22Rv1 (cell line): ENCODE measurements around the gene UBE2K.

Source experiments
- CTCF ChIP-seq: fragments of 450-650 bp; IDR thresholded peaks from 2 replicates; pipeline ENCODE4 v1.5.1; 2017; ENCODE audit warnings: mild to moderate bottlenecking
- ZFX ChIP-seq: fragments of 450-650 bp; IDR thresholded peaks from 2 replicates; pipeline ENCODE4 v1.6.1; 2017; ENCODE audit warnings: antibody characterized with exemption, borderline replicate concordance

GRCh38 chr4:39823191-39823590 lies 125.3 kb downstream of the UBE2K start:
- no peak for TF ChIP-seq CTCF
- no peak for TF ChIP-seq ZFX
